K562 (cell line): ENCODE data around the gene CYBRD1. TPM values are rescaled to one million over a fixed set of nuclear protein-coding genes. Genes with fewer than 3 reads are reported as not detected.

Source experiments
- ATAC-seq: fragments of 200-7000 bp; cut with Tn5 transposase; 3 replicates; pipeline ENCODE4 v1.9.1; 2020; ENCODE audit warnings: moderate library complexity
- BruUV-seq: library from RNA; stranded (reverse); fragments of 400-500 nt; replicated peaks from 2 replicates; lab custom pipeline; 2021; lab: Mats Ljungman, UMichigan
- CTCF ChIA-PET: fragments of 300-600 bp; formaldehyde crosslinking; extraction: SDS; loops from one replicate; lab custom pipeline; 2021; ENCODE audit warnings: low intra/inter-chr PET ratio; lab: Yijun Ruan, JAX
- POLR2A ChIA-PET: fragments of 300-600, 350-650 bp; sonication (Branson Sonifier 250); formaldehyde crosslinking; extraction: SDS; loops from one replicate; lab custom pipeline; 2021; ENCODE audit warnings: antibody characterized with exemption, inconsistent platforms; lab: Yijun Ruan, JAX
- DNase-seq, 4 experiments: peaks; one replicate each; pipeline versions ENCODE4 v3.0.0 to v3.0.0-alpha.2; 2011 to 2018; ENCODE audit warnings: low spot score in 3 of 4, mixed read lengths in 3 of 4; ENCODE audit errors: extremely low read depth in 1 of 4
- FAIRE-seq: peaks from 2 replicates; lab custom pipeline; 2011; peaks lifted over from hg19 to GRCh38; lab: Jason Lieb, UNC
- H2AFZ ChIP-seq: 2 replicates; pipeline ENCODE4 v1.6.0; 2011; ENCODE audit warnings: low read depth, low read length, control low read depth, inconsistent platforms
- H3K27ac ChIP-seq: fragments of 200-600 bp; 3 replicates; pipeline ENCODE4 v1.8.0; 2011; ENCODE audit warnings: low read depth, mild to moderate bottlenecking, control low read depth, inconsistent platforms, low read length, moderate library complexity, mixed read lengths; ENCODE audit errors: extremely low read depth
- H3K27me3 ChIP-seq, 2 experiments: fragments of 300-600 bp in 1 of 2; 2 replicates in 1 of 2; 3 replicates in 1 of 2; pipeline versions ENCODE4 v1.6.0 to v1.8.0; 2011; ENCODE audit warnings: inconsistent platforms in 2 of 2, low read length in 2 of 2, mild to moderate bottlenecking in 1 of 2, mixed read lengths in 1 of 2, moderate library complexity in 1 of 2; ENCODE audit not compliant: control insufficient read depth in 2 of 2, insufficient read depth in 2 of 2
- H3K36me3 ChIP-seq: fragments of 300-600 bp; 3 replicates; pipeline ENCODE4 v1.8.0; 2011; ENCODE audit warnings: mild to moderate bottlenecking, low read length, inconsistent platforms; ENCODE audit not compliant: control insufficient read depth, insufficient read depth
- H3K4me1 ChIP-seq, 2 experiments: fragments of 200-600 bp in 1 of 2; replicated peaks in 1 of 2; 2 replicates in 1 of 2; 3 replicates in 1 of 2; pipeline versions ENCODE4 v1.5.1 to v1.8.0; 2011; ENCODE audit warnings: inconsistent platforms in 2 of 2, low read length in 2 of 2, mild to moderate bottlenecking in 1 of 2, mixed read lengths in 1 of 2, moderate library complexity in 1 of 2; ENCODE audit not compliant: control insufficient read depth in 2 of 2, insufficient read depth in 2 of 2
- H3K4me2 ChIP-seq: 2 replicates; pipeline ENCODE4 v1.6.1; 2011; ENCODE audit warnings: low read length, control low read depth, inconsistent platforms, mixed read lengths; ENCODE audit not compliant: insufficient read depth
- H3K4me3 ChIP-seq: fragments of 200-600 bp; sonication (generic), shearing (Covaris generic); 2 replicates; pipeline ENCODE4 v1.5.1; 2016; ENCODE audit warnings: control low read depth, inconsistent platforms
- H3K79me2 ChIP-seq: fragments of 200-600 bp; 3 replicates; pipeline ENCODE4 v1.8.0; 2011; ENCODE audit warnings: low read length, inconsistent platforms; ENCODE audit not compliant: control insufficient read depth, insufficient read depth
- H3K9ac ChIP-seq, 2 experiments: 2 replicates each; pipeline versions ENCODE4 v1.6.0 to v1.6.1; 2011; ENCODE audit warnings: low read depth in 2 of 2, low read length in 2 of 2, control low read depth in 1 of 2, inconsistent platforms in 1 of 2, mild to moderate bottlenecking in 1 of 2, mixed read lengths in 1 of 2; ENCODE audit not compliant: insufficient read depth in 1 of 2
- H3K9me1 ChIP-seq: one replicate; pipeline ENCODE4 v1.6.0; 2011; ENCODE audit warnings: inconsistent platforms, mild to moderate bottlenecking, low read length, moderate library complexity; ENCODE audit not compliant: control insufficient read depth, insufficient read depth
- H3K9me3 ChIP-seq: replicated peaks from 2 replicates; pipeline ENCODE4 v1.5.1; 2011; ENCODE audit warnings: low read depth, low read length, inconsistent platforms; ENCODE audit not compliant: control insufficient read depth, insufficient read depth
- H4K20me1 ChIP-seq: replicated peaks from 2 replicates; pipeline ENCODE4 v1.6.1; 2011; ENCODE audit warnings: low read length, inconsistent platforms, mixed read lengths; ENCODE audit not compliant: control insufficient read depth, insufficient read depth
- BRCA1 ChIP-seq, 2 experiments: fragments of 450-650 bp in 1 of 2; sonication (generic) in 1 of 2; formaldehyde crosslinking in 1 of 2; IDR thresholded peaks; 2 replicates each; pipeline versions ENCODE4 v1.5.0 to v1.6.1; 2017 to 2020; ENCODE audit warnings: mild to moderate bottlenecking in 1 of 2, missing genetic modification reagents in 1 of 2
- CBFA2T2 ChIP-seq: fragments of 450-650 bp; conservative IDR thresholded peaks from 2 replicates; pipeline ENCODE4 v1.6.1; 2017; ENCODE audit warnings: mild to moderate bottlenecking
- CTCF ChIP-seq, 3 experiments: IDR thresholded peaks in 2 of 3; conservative IDR thresholded peaks in 1 of 3; 2 replicates each; pipeline ENCODE4 v1.5.1; 2011 to 2012; ENCODE audit warnings: low read length in 3 of 3, mild to moderate bottlenecking in 3 of 3, control low read depth in 2 of 3, improper control_type of control experiment in 1 of 3, inconsistent platforms in 1 of 3, low read depth in 1 of 3, mixed read lengths in 1 of 3, moderate library complexity in 1 of 3; ENCODE audit not compliant: insufficient read depth in 2 of 3
- GABPB2 ChIP-seq: fragments of 250-450 bp; sonication (Bioruptor Pico); conservative IDR thresholded peaks from 2 replicates; pipeline ENCODE4 v1.5.1; 2021; ENCODE audit warnings: mild to moderate bottlenecking
- HBP1 ChIP-seq: fragments of 450-650 bp; formaldehyde crosslinking; IDR thresholded peaks from 2 replicates; pipeline ENCODE4 v1.4.0; 2022; ENCODE audit warnings: missing genetic modification characterization
- NUFIP1 ChIP-seq: fragments of 450-650 bp; IDR thresholded peaks from 2 replicates; pipeline ENCODE4 v1.6.1; 2018; ENCODE audit not compliant: partially characterized antibody
- PPARD ChIP-seq: fragments of 250-450 bp; sonication (Bioruptor Pico); IDR thresholded peaks from 2 replicates; pipeline ENCODE4 v1.8.0; 2022; ENCODE audit warnings: inconsistent platforms, mild to moderate bottlenecking, moderate library complexity
- ZNF12 ChIP-seq: sonication (generic); formaldehyde crosslinking; IDR thresholded peaks from 2 replicates; pipeline ENCODE4 v1.4.0; 2020; ENCODE audit warnings: mild to moderate bottlenecking, missing genetic modification reagents
- ZNF347 ChIP-seq: fragments of 450-650 bp; formaldehyde crosslinking; IDR thresholded peaks from 2 replicates; pipeline ENCODE4 v1.4.0; 2020; ENCODE audit warnings: low read depth, mild to moderate bottlenecking, moderate library complexity
- WGBS: fragments of 100-300 bp; shearing (Covaris generic); methylation state at CpG from one replicate; pipeline ENCODE4 v1.1.6; 2016; ENCODE audit warnings: low coverage, mixed read lengths; ENCODE audit not compliant: insufficient coverage; ENCODE audit errors: missing lambda C conversion rate; 5-methylcytosine and 5-hydroxymethylcytosine counted together
- in situ Hi-C: fragments of 300-500 bp; cut with MboI; formaldehyde crosslinking; loops from 4 replicates; pipeline ENCODE4 v1.15.0; 2018; ENCODE audit warnings: inconsistent platforms, mixed read lengths
- intact Hi-C: fragments of 100-400 bp; cut with micrococcal nuclease; formaldehyde crosslinking; loops from 2 replicates; pipeline ENCODE4 v1.14.2; 2022
- polyA plus RNA-seq, 8 experiments: library from polyadenylated mRNA; depleted of rRNA in 4 of 8; stranded (reverse) in 5 of 8; unstranded in 3 of 8; fragments of >200 nt; fragmentation: Nextera tagmentation in 2 of 8; fragmentation: Illumina TruSeq in 1 of 8; extraction: Ambion mirVana in 2 of 8; extraction: Trizol in 1 of 8; gene quantifications; 2 replicates each; pipeline versions ENCODE4 v1.2.1 to v1.2.3, GENCODE V29; 2011 to 2014; ENCODE audit warnings: inconsistent platforms in 1 of 8, missing spikeins in 1 of 8
- total RNA-seq, 7 experiments: library from RNA; depleted of rRNA in 6 of 7; stranded (reverse); fragments of >200 nt in 6 of 7; fragmentation: Illumina TruSeq in 2 of 7; extraction: Trizol in 2 of 7; gene quantifications; 2 replicates each; pipeline versions ENCODE4 v1.2.1 to v1.2.3, GENCODE V29; 2011 to 2021; ENCODE audit warnings: low replicate concordance in 1 of 7

Gene CYBRD1
- total and polyA plus RNA-seq, 9 of the 15 experiments (the other 6 are each of a cell fraction or from before 2014, with no cell fraction given) = 9.6 to 22.4 (median 15.6) TPM

- Histone ChIP-seq H3K4me3 (no peak overlapping the region), H3K9me3 (no peaks in the 10 kb centered on the region), H3K9me1 (no peaks in the 10 kb centered on the region), H3K9ac (no peak overlapping the region), H4K20me1 (no peaks in the 10 kb centered on the region), H2AFZ (peak overlapping the region; percentile 77), H3K27ac (no peak overlapping the region), H3K27me3 (no peaks in the 10 kb centered on the region), H3K4me1 (no peaks in the 10 kb centered on the region), H3K4me2 (no peak overlapping the region), H3K79me2 (no peaks in the 10 kb centered on the region), H3K36me3 (no peaks in the 10 kb centered on the region)
- CTCF ChIA-PET = no interaction called here
- WGBS = 19% methylated on average over 3 of the region's 3 CpGs
- ATAC-seq = peak; percentile 34; the same call in 2 of the 3 replicates
- FAIRE-seq = no peak
- in situ Hi-C loops (no loop called here), intact Hi-C loops (no loop called here)
- POLR2A ChIA-PET = interaction anchor here (0.7 kb wide), 1 partner anchor 11 kb away, joined by 3 read pairs; no protein-coding TSS in a partner anchor
- no TSS peak for BruUV-seq
- no peak for DNase-seq
- 0 out of 6 replicates have a peak, but pooled peaks of 1 of the 3 experiments have one; percentile 13 for TF ChIP-seq CTCF (IDR thresholded peaks at IDR 0.05 in 2 of 3, conservative IDR thresholded peaks at IDR 0.05 in 1 of 3; ENCODE audit: insufficient read depth in 2 of 3, low read depth in 1 of 3, low read length in 3 of 3)
- no peak for TF ChIP-seq GABPB2
Measured at GRCh38 chr2:171568089-171568488, 45.8 kb downstream of the CYBRD1 start.

GRCh38 chr2:171571721-171572120 lies 49.4 kb downstream of the CYBRD1 start:
- no TSS peak for BruUV-seq
- no peak for FAIRE-seq
- CTCF ChIA-PET = no interaction called here
- TF ChIP-seq HBP1 (no peak), PPARD (no peak), CBFA2T2 (no peak), BRCA1 (IDR thresholded peaks at IDR 0.05) (no peak), BRCA1 (CRISPR knock-in tag; IDR thresholded peaks at IDR 0.05) (no peak), ZNF347 (CRISPR knock-in tag) (no peak), ZNF12 (no peak), NUFIP1 (no peak)

More at GRCh38 chr2:171571721-171572120, 49.4 kb downstream of the CYBRD1 start:
- Histone ChIP-seq H2AFZ (0 out of 2 replicates have a peak overlapping the region, but pooled peaks have one; percentile 1), H3K4me1 (no peaks in the 10 kb centered on the region; a peak in 1 of 5 replicates), H3K27ac (no peak overlapping the region), H3K9ac (no peak overlapping the region), H3K9me1 (no peaks in the 10 kb centered on the region), H3K9me3 (no peaks in the 10 kb centered on the region), H4K20me1 (no peaks in the 10 kb centered on the region), H3K27me3 (no peaks in the 10 kb centered on the region), H3K36me3 (no peaks in the 10 kb centered on the region), H3K4me3 (no peak overlapping the region), H3K4me2 (no peak overlapping the region), H3K79me2 (no peaks in the 10 kb centered on the region)
- in situ Hi-C loops = no loop called here
- WGBS = 14% methylated on average over 7 of the region's 7 CpGs
- POLR2A ChIA-PET = interaction anchor here (1.1 kb wide), 1 partner anchor 10 kb away, joined by 3 read pairs; no protein-coding TSS in a partner anchor
- intact Hi-C loops = loop anchor here (5.0 to 10.0 kb wide), 3 partner anchors 131 to 896 kb away; no protein-coding TSS in a partner anchor
- ATAC-seq (no peak), DNase-seq (no peak)
